ENCODE data around the gene RNU5B-1. TPM values are rescaled to one million over a fixed set of nuclear protein-coding genes. Genes with fewer than 3 reads are reported as not detected.

RNU5B-1 gene
- not detected for total RNA-seq

DNA sequence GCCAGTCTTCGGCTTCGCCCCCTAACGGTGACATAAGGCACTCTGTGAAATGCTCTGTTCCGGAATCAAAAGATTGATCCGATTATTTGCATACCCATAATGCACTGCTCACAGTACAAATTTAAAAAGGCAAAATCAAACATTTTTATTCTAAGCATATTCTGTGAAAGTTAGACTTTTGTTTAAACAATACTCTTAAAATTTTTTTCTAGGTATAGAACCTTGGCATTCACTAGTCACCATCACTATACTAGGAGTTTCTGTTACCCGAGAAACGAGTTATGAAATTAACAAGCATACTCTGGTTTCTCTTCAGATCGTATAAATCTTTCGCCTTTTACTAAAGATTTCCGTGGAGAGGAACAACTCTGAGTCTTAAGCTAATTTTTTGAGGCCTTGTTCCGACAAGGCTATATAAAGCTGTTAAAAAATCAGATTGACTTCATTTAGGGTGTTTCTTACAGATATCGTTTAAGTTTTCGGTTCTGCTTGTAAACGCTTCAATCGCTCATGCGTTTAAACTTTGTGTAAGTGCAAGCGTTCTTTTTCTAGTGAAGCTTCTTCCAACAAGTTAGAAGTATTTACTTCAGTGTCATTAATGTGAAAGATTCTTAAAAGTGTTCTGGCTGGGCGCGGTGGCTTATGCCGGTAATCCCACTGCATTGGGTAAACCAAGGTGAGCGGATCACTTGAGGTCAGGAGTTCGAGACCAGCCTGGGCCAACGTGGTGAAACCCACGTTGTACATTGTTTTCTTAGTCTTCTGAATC, at the start of gene RNU5B-1:
Gene RNU5B-1 (plus strand): TSS at position 297 of the 769 bp plus-strand sequence.
- TF ChIP-seq, protein P1, sequence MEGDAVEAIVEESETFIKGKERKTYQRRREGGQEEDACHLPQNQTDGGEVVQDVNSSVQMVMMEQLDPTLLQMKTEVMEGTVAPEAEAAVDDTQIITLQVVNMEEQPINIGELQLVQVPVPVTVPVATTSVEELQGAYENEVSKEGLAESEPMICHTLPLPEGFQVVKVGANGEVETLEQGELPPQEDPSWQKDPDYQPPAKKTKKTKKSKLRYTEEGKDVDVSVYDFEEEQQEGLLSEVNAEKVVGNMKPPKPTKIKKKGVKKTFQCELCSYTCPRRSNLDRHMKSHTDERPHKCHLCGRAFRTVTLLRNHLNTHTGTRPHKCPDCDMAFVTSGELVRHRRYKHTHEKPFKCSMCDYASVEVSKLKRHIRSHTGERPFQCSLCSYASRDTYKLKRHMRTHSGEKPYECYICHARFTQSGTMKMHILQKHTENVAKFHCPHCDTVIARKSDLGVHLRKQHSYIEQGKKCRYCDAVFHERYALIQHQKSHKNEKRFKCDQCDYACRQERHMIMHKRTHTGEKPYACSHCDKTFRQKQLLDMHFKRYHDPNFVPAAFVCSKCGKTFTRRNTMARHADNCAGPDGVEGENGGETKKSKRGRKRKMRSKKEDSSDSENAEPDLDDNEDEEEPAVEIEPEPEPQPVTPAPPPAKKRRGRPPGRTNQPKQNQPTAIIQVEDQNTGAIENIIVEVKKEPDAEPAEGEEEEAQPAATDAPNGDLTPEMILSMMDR (IDR thresholded peaks at IDR 0.05; ENCODE audit: low read depth): no peak

DNA sequence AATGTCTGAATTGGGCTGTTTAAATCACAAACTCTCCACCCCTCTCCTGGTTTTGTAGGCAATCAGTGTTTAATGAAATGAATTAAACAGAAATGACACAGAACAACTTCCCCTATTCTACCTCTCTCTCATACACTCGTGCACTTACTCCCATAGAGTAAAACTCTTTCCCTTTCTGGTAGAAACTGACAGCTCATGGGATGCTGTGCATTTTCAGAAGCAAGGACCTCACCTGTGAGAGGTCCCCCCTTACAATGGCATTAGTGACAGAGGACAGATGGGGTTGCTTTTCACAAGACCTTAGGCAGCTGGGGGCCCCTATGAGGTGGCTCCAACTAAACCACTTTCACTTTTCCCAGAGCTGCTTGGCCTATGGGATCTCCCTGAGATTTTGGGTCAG, 49.7 kb upstream of the RNU5B-1 start:
- TF ChIP-seq, protein P1 (IDR thresholded peaks at IDR 0.05; ENCODE audit: low read depth): no peak

DNA sequence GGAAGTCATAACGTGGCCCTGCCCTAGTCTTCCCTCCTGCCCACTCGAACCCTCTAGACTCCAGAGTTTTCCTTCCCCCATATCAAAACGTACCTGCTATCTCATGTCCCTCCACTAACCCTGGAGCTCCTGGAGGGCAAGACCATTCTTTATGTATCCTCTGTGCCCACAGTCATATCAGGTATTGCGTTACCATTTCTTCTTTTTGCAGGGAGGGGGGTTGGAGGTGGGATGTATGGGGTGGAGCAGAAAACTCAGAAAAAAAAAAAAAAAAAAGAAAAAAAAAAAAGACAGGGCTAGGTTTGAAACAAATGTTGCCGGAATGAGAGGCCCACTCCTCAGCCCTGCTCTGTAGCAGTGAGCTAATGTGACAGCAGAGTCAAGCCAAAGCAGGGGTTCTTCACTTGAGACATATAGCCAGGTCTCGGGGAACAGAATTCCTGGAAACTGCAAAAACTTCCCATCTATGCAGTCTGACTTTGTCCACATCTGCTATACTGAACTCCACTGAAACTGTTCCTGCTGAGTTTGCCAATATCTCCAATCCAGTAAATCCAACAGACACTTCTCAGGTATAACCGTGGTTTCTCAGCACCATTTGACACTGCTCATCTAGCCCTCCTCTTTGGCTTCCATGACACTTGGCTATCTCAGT, 48.9 kb upstream of the RNU5B-1 start:
- TF ChIP-seq, protein P1 (IDR thresholded peaks at IDR 0.05; ENCODE audit: low read depth): no peak

DNA sequence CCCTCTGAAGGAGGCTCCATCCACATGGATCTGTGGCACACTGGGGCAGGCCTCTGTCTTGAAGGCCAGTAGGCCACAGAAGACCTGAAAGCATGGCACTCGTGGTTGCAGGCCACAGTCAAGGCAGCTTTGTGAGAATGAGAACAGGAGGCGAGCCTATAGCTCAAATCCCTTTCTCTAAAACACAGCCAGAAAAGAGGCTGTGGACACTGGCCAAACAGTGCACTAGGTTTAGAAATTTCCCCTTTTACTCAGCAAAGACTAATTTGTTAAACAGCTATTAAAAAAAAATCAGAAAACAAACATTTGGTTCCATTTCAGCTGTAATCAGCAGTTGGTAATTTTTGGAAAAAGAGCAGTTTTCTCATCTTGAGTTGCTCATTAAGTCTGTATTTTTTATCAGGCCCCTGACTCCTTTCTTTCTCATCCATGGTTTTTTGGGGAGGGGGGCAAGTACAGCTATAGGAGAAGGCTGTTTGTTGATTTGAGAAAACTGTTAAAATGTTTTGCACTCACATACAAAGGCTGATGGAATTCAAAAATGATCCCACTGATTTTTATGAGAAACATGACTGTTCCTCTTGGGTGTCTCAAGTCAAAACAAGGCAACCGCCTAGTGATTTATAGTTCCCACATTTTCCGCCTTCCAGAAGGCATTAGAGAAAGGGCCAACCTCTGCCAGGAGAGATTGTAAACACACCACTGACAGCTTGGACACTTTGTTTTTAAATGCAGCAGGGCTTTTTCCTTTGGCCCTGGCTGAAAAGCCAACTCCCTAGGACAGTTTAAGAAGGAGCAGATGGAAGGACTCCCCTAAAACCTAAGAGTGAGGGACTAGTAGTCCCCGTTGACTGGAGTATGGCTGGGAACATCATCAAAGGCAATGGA, 45.9 kb upstream of the RNU5B-1 start:
- TF ChIP-seq, protein P1 (IDR thresholded peaks at IDR 0.05; ENCODE audit: low read depth): no peak

DNA sequence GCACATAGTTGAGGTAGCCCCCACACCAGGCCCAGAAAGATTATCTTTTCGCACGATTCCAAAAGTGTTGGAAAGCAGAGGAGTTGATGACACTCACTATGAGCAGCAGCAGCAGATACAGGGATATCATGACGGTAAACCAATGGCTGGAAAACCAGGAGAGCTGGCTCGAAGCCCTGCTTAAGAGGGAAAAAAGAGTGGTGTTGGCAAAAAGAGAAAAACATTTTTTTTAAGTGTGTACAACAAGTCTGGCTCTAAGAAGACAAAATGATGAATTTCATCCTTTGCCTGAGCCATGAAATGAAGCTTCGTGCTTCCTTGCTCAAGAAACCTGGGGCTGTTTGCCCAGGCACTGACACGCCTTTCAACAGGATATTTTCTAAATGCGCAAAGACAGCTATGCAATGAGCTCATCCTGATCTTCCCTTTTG, 45.1 kb upstream of the RNU5B-1 start:
- TF ChIP-seq, protein P1 (IDR thresholded peaks at IDR 0.05; ENCODE audit: low read depth): no peak

DNA sequence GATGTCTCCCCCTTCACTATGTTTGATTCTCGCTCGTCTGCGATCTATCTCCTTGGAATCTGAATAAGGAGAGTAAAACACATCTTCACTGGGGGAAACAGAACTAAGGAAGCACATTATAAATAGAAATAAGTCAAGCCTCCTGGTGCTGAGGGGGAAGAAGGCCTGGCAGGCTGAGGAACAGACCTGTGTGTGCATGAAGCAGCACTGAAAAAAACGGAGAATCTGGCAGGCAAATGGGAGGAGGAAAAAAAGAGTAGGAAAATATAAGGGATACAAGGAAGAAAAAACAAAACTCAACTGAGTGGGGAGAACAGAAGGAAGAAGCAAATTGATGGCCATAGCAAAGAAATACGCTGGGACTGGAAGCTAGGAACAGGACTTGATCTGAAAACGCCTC, 43.5 kb upstream of the RNU5B-1 start:
- TF ChIP-seq, protein P1 (IDR thresholded peaks at IDR 0.05; ENCODE audit: low read depth): no peak

DNA sequence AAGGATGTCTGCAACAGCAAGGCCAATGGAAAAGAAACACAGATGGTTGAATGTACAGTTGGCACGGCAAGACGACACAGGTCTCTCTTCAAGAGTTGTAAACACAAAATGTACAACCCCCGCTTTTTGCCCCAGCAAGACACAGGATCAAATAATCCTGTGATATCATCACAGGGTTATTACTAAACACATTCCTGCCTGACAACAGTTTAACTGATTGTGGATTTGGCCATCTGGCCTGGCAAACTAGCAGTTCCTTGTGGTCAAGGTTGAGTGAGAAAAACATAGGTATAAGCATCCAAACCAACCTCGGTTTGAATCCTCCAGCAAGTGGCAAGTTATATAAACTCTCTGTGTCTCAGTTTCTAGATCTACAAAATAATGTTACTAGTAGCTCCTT, 41.2 kb upstream of the RNU5B-1 start:
- TF ChIP-seq, protein P1 (IDR thresholded peaks at IDR 0.05; ENCODE audit: low read depth): no peak
